Common myeloid progenitor, CD34-positive (primary cell): ENCODE results near the gene C10orf143.
"Not testable (repeated sequence)": the region's sequence is repeated elsewhere in the genome, so short reads cannot be mapped to it uniquely, and the experiment has no call there.

ENCODE experiments used
- CTCF ChIA-PET: fragments of 350-600 bp; sonication (Branson Sonifier 250); formaldehyde crosslinking; loops from one replicate; lab custom pipeline; 2021; ENCODE audit warnings: antibody characterized with exemption; lab: Charles Lee
- POLR2A ChIA-PET: fragments of 350-600 bp; sonication (Branson Sonifier 250); formaldehyde crosslinking; loops from one replicate; lab custom pipeline; 2021; ENCODE audit warnings: antibody characterized with exemption; lab: Charles Lee
- DNase-seq, 3 donors: peaks; one replicate each; pipeline versions ENCODE4 v3.0.0 to v3.0.0-alpha.2; 2013
- H3K27ac ChIP-seq, 2 experiments: 1 replicate in 1 of 2; 2 replicates in 1 of 2; pipeline ENCODE4 v1.7.0; 2013; ENCODE audit warnings: inconsistent platforms in 2 of 2, low read length in 2 of 2, mild to moderate bottlenecking in 2 of 2, low read depth in 1 of 2, moderate library complexity in 1 of 2; ENCODE audit not compliant: severe bottlenecking in 2 of 2, insufficient read depth in 1 of 2, poor library complexity in 1 of 2
- H3K27me3 ChIP-seq, 5 experiments: replicated peaks in 2 of 5; 1 replicate in 3 of 5; 2 replicates in 2 of 5; pipeline versions ENCODE4 v1.6.1 to v1.7.0; 2013; ENCODE audit warnings: low read length in 4 of 5, mild to moderate bottlenecking in 2 of 5, moderate library complexity in 2 of 5, inconsistent platforms in 1 of 5; ENCODE audit not compliant: insufficient read depth in 5 of 5, control insufficient read depth in 4 of 5
- H3K36me3 ChIP-seq, 4 experiments: 1 replicate in 2 of 4; 2 replicates in 2 of 4; pipeline versions ENCODE4 v1.6.1 to v1.7.0; 2013; ENCODE audit warnings: low read length in 3 of 4, control low read depth in 1 of 4, mild to moderate bottlenecking in 1 of 4; ENCODE audit not compliant: control insufficient read depth in 4 of 4, insufficient read depth in 4 of 4
- H3K4me1 ChIP-seq, 4 experiments: 1 replicate in 3 of 4; 2 replicates in 1 of 4; pipeline versions ENCODE4 v1.6.1 to v1.7.1; 2013; ENCODE audit warnings: low read length in 3 of 4, mild to moderate bottlenecking in 3 of 4, control low read depth in 1 of 4, inconsistent platforms in 1 of 4, moderate library complexity in 1 of 4; ENCODE audit not compliant: control insufficient read depth in 4 of 4, insufficient read depth in 4 of 4; ENCODE audit errors: control extremely low read depth in 1 of 4
- H3K4me3 ChIP-seq, 7 experiments: 1 replicate in 4 of 7; 2 replicates in 3 of 7; pipeline versions ENCODE4 v1.5.1 to v1.7.0; 2013; ENCODE audit warnings: mild to moderate bottlenecking in 7 of 7, low read length in 6 of 7, moderate library complexity in 6 of 7, inconsistent platforms in 2 of 7, low read depth in 2 of 7, control low read depth in 1 of 7; ENCODE audit not compliant: insufficient read depth in 4 of 7, control insufficient read depth in 1 of 7; ENCODE audit errors: extremely low read depth in 1 of 7
- H3K9me3 ChIP-seq, 5 experiments: 1 replicate in 4 of 5; 2 replicates in 1 of 5; pipeline versions ENCODE4 v1.6.1 to v1.7.1; 2013; ENCODE audit warnings: low read length in 4 of 5, mild to moderate bottlenecking in 2 of 5, inconsistent platforms in 1 of 5, low read depth in 1 of 5, moderate library complexity in 1 of 5; ENCODE audit not compliant: control insufficient read depth in 4 of 5, insufficient read depth in 2 of 5; ENCODE audit errors: control extremely low read depth in 1 of 5
- whole genome bisulfite sequencing: methylation state at CpG from one replicate; pipeline ENCODE4 v1.1.5; 2013; ENCODE audit not compliant: insufficient coverage; 5-methylcytosine and 5-hydroxymethylcytosine counted together

C10orf143 gene

DNA sequence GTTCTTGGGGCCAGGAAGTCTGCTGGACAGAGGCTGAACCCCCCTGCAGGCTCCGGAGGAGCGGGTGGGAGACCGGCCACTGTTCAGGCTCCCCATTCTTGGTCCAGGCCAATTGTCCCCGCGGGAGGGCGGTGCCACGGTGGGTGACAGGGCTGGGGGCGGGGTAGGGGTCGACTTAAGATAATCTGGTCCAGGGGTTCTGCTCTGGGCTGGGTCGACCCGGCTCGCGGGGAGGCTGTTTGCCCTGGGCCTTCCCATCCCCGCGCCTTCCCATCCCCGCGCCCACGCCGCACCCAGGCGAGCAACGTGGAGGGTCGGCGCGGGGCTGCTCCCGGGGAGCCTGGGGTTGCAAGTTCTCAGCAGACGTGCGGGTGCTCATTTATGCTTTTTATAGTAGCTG lies 18.3 kb upstream of the C10orf143 start:
- DNase-seq = no peak
- 26% methylated on average over 24 of the region's 27 CpGs for WGBS
- Histone ChIP-seq H3K27me3 (peaks cover 0 to 46% (median 9%) of the 10 kb centered on the region in 5 experiments), H3K27ac (no peak overlapping the region), H3K36me3 (no peaks in the 10 kb centered on the region), H3K4me3 (no peak overlapping the region), H3K9me3 (no peaks in the 10 kb centered on the region), H3K4me1 (peaks cover 0 to 2% (median 0%) of the 10 kb centered on the region in 4 experiments)
- ChIA-PET POLR2A (no interaction called here), CTCF (interaction anchor here (1.2 to 2.1 kb wide), 3 partner anchors 7 to 44 kb away, joined by 3 to 15 read pairs (median 3); partner anchors contain the start of genes C10orf143 and GLRX3)

DNA sequence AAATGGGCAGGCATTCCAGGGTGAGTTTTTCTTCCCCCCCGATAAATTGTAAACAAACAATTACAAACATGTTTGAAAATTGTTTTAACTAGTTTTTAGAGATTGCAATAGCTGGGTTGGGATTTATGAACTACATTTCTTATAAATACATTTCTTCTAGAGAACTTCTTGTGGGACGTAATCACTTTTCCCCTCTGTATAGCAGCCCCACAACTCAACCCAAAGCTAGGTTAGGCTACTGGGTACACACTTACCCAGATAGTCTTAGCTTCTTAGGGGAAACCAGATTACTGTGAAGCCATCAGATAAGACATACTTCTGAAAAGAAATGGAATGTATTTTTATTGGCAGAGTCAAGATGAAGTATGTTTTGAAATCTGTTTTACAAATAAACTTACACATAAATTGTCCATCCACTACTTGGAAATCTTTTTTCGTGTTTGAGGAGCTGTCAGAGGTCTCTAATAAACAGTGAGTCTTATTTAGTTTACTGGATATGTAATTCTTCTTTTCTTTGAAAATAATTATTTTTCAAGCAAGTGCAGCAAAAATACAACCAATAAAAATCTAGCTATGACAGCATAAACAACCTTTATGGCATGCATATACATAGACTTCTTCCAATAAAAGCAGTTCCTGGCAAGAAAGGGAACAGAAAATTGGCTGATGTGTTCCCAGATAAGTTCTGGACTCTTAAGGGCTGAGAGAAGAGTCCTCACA lies 17.6 kb upstream of the C10orf143 start:
- Histone ChIP-seq H3K27me3 (peaks cover 0 to 46% (median 9%) of the 10 kb centered on the region in 5 experiments), H3K27ac (no peak overlapping the region), H3K4me3 (no peak overlapping the region), H3K36me3 (no peaks in the 10 kb centered on the region), H3K4me1 (peaks cover 0 to 2% (median 0%) of the 10 kb centered on the region in 4 experiments), H3K9me3 (no peaks in the 10 kb centered on the region)
- WGBS = no CpG with 5 or more reads among the region's 3 CpGs
- CTCF ChIA-PET = interaction anchor here (1.1 to 2.1 kb wide), 5 partner anchors 8 to 45 kb away, joined by 3 to 15 read pairs (median 3); partner anchors contain the start of genes C10orf143 and GLRX3
- DNase-seq = no peak
- POLR2A ChIA-PET = no interaction called here

DNA sequence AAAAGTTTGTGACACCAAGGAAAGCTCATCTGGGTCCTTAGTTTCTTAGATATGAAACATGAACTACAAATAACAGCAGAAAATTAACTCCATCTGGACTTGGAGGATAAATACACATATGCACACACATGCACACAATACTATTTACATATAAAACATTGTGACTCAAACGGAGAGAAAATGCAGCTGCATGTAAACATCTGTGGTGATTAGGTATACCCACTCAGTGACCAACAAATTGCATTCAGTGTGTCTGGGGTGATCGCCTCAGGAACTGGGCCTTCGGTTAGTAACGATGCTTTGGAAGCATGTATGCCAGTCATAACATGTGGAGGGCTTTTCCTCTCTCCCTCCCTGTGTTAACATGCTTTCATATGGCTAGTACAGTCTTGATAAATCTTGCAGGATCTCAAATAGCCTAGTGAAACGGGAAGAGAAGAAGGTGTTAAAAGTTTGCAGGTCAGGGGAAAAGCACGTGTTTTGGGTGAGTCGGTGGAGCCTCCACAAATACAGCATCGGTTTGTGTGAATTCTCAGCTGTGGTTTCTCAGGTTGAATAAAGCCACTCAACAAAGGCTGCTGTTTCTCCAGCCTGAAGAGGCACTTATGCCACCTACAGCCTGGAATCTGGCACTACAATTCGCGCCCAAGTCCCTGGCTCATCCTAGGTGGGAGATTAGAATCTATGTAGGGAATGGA lies 16.9 kb upstream of the C10orf143 start:
- Histone ChIP-seq H3K36me3 (no peaks in the 10 kb centered on the region), H3K9me3 (no peaks in the 10 kb centered on the region), H3K4me3 (no peak overlapping the region), H3K4me1 (peaks cover 0 to 2% (median 0%) of the 10 kb centered on the region in 4 experiments), H3K27me3 (peaks cover 0 to 46% (median 9%) of the 10 kb centered on the region in 5 experiments), H3K27ac (no peak overlapping the region)
- POLR2A ChIA-PET = no interaction called here
- CTCF ChIA-PET = interaction anchor here (1.1 to 2.1 kb wide), 8 partner anchors 9 to 45 kb away, joined by 3 to 15 read pairs (median 4); partner anchors contain the start of genes C10orf143 and GLRX3
- 20% methylated on average over 9 of the region's 10 CpGs for WGBS
- peak; percentile 56 to 70 (median 68) for DNase-seq

DNA sequence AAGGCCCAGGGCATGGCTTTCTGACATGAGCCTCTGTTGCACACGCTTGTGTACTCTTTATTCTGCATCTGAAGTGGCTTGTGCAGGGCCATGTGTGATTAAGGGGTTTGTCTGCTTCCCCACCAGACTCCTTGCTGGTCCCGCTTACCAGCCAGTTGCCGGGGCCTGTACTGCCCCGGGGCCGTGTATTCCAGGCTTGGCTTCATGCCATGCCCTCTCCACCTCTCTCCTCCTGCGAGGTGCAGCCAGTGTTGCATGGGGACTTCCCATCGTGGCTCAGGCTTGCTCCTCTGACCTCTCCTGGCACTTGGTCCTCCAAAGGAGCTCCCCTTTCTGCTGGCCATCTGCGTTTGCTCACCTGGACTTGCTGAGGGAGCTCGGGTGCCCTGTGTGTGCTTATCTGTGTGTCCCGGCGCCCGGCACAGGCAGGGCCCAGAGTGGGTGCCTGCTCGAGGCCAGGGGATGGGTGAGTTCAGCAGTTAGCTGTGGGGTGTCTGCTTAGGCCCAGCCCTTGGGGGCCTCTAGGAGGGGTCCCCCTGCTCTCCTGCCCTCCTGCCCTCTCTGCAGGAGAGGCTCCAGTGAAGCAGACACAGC lies 11.0 kb upstream of the C10orf143 start:
- no peaks in the 10 kb centered on the region for H3K4me1 ChIP-seq
- H3K9me3 ChIP-seq = peaks cover 0 to 12% (median 0%) of the 10 kb centered on the region in 5 experiments
- H3K36me3 ChIP-seq = no peaks in the 10 kb centered on the region
- DNase-seq = no peak
- ChIA-PET CTCF (interaction anchor here (1.7 kb wide), 1 partner anchor 8 kb away, joined by 5 read pairs; no protein-coding TSS in a partner anchor), POLR2A (no interaction called here)
- 78% methylated on average over 12 of the region's 13 CpGs for WGBS
- no peak overlapping the region for H3K4me3 ChIP-seq
- no peak overlapping the region for H3K27ac ChIP-seq
- H3K27me3 ChIP-seq = peaks cover 0 to 3% (median 3%) of the 10 kb centered on the region in 5 experiments

DNA sequence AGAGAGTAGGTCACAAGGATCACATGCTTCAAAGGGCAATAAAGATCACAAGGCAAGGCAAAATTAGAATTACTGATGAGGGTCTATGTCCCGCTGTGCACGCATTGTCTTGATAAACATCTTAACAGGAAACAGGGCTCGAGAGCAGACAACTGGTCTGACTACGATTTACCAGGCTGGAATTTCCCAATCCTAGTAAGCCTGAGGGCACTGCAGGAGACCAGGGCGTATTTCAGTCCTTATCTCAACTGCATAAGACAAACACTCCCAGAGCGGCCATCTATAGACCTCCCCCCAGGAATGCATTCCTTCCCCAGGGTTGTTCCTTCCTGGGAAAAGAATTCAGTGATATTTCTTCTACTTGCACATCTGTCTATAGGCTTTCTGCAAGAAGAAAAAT lies 6.9 kb upstream of the C10orf143 start:
- CTCF ChIA-PET = interaction anchor here (1.2 kb wide), 1 partner anchor 9 kb away, joined by 4 read pairs; no protein-coding TSS in a partner anchor
- POLR2A ChIA-PET, H3K4me3 ChIP-seq, DNase-seq, H3K27ac ChIP-seq, H3K4me1 ChIP-seq, H3K36me3 ChIP-seq, H3K27me3 ChIP-seq: not testable (repeated sequence)
- H3K9me3 ChIP-seq = peaks cover 0 to 12% (median 0%) of the 10 kb centered on the region in 5 experiments
- 85% methylated on average over 6 of the region's 6 CpGs for WGBS

DNA sequence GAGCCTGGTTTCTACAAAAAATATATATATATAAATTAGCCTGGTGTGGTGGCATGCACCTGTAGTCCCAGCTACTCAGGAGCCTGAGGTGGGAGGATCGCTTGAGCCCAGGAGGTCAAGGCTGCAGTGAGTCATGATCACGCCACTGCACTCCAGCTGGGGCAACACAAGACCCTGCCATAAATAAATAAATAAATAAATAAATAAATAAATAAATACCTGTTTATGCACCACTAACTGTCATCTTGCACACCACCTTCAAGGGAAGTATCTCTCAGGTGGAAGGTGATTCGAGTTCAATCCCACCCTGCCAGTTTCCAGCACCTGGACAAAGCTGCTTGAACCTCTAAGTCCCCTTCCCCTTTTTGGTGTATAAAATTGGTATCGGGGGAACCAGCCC lies 6.3 kb upstream of the C10orf143 start:
- POLR2A ChIA-PET = not testable (repeated sequence)

More for the DNA sequence above, 6.3 kb upstream of the C10orf143 start:
- H3K4me3 ChIP-seq, DNase-seq, H3K36me3 ChIP-seq, H3K27ac ChIP-seq, CTCF ChIA-PET, H3K27me3 ChIP-seq, H3K4me1 ChIP-seq: not testable (repeated sequence)
- no CpG with 5 or more reads among the region's 4 CpGs for WGBS
- H3K9me3 ChIP-seq = peaks cover 0 to 12% (median 0%) of the 10 kb centered on the region in 5 experiments
